IPS DF 4.7 (cell line): ENCODE measurements around the gene MROH8.
A peak's percentile ranks its signal among the peaks of the same experiment; 100 is the strongest.
"Not testable (repeated sequence)": the region's sequence is repeated elsewhere in the genome, so short reads cannot be mapped to it uniquely, and the experiment has no call there.

Experiments
- DNase-seq: peaks from one replicate; pipeline ENCODE4 v3.0.0-alpha.2; 2013; ENCODE audit warnings: low spot score; ENCODE audit errors: extremely low read depth

MROH8 gene

GRCh38 chr20:37095599-37096414 is 83.5 kb downstream of the MROH8 start, which contains the start of gene RBL1:
RBL1 (minus strand) TSS chr20:37095997; CDS start chr20:37095928, 69 bp downstream.
- peak; percentile 46 for DNase-seq

GRCh38 chr20:37095108-37095598 is 84.2 kb downstream of the MROH8 start:
- no peak for DNase-seq

DNA sequence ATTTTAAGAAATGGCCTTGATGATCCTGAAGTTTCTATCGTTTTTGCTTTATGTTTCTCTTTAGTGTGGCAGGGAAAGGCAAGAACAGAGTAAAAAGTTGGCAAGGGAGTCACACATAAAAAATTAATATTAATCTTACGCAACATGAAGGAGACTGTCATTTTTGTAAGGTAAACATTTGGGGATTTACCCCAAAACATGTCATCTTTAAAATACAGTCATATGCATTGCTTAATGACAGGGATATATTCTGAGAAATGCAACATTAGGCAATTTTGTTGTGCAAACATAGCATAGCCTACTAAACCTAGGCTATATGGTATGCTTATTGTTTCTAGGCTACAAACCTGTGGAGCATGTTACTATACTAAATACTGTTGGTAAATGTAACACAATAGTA is 88.9 kb downstream of the MROH8 start:
- DNase-seq: no peak

DNA sequence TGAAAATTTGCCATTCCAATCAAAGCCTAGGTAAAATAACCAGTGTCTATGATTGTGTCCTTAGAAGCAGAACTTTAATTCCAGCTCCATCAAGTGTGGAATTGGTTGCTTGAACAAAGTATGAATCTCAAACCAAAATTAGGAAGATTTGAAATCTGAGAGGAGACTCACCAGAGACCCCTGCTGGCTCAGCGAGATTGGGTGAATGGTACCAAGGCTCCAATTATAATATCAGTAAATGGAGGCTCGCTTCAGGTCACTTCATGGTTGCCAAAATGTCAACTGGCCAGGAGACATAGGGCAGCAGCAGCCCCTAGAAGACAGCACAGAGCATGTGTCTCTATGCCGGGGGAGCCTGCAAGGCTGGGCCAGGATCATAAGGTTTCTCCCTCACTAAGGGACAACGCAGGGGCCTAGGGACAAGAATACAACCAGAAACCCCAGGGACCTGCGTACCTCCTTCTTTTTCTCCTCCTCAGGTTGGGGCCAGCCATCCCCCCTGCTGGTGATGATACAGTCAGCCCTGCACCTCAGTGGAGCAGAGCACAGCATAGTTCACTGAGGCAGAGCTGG is 97.5 kb downstream of the MROH8 start:
- DNase-seq: no peak

DNA sequence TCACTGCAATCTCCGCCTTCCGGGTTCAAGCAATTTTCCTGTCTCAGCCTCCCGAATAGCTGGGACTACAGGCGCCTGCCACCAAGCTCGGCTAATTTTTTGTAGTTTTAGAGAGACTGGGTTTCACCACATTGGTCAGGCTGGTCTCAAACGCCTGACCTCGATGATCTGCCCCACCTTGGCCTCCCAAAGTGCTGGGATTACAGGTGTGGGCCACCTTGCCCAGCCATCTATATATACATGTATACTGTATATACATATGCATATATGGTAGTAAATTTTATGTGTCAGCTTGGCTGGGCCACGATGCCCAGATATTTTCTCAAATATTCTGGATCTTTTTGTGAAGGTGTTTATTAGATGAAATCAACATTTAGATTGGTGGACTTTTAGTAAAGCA is 102.3 kb downstream of the MROH8 start:
- DNase-seq: no peak

- DNase-seq: no peak
These were observed 103.2 kb downstream of the MROH8 start for GRCh38 chr20:37075932-37076685.

DNA sequence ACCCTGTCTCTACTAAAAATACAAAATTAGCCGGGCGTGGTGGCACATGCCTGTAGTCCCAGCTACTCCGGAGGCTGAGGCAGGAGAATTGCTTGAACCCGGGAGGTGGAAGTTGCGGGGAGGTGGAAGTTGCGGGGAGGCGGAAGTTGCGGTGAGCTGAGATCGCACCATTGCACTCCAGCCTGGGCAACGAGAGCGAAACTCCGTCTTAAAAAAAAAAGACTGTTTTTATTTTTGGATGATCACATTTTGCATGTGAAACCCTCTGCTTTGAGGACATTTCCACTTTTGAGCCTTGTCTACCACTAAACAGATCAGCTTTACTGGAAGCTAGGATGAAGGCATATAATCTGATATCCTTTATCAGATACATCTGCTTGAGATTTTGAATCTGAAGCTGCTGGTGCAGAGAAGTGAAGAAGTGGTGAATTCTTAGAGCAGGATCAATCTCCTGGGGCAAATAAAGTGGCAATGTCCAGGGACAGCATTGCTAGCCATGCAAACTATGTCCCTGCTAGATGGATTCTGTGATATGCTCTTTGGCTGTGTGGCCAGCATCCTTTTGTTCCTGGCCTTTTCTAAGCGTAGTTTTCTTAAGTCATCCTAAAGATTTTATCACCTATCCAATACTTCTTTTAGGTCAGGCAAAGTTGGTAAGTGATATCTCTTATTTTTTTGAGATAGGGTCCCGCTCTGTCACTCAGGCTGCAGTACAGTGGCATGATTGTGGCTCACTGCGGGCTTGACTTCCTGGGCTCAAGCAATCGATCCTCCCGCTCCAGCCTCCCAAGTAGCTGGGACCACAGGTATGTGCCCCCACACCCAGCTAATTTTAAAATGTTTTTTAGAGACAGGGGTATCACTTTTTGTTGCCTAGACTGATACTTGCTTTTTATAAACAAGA is 106.8 kb downstream of the MROH8 start:
- DNase-seq: no peak

- no peak for DNase-seq
These were observed 107.9 kb downstream of the MROH8 start for GRCh38 chr20:37071481-37071911.

- not testable (repeated sequence) for DNase-seq
These were observed 109.8 kb downstream of the MROH8 start for GRCh38 chr20:37069563-37069962.

DNA sequence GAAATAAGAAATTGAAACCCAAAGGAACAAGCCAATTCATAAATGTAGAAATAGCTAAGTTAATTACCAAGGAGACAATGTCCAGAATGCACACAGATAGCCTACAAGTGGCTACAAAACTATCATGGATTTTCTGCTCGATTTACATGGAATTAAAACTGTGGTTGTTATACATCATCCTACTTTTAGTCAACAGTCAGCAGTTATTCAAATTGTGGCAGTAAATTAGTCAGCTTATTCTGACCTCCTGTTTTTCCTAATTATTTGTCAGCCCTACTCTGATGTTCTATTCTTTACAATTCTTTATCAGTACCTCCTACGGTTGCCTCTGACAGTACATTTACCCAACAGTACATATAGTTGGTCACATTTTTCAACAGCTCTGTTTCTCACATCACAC is 113.2 kb downstream of the MROH8 start:
- DNase-seq: no peak

GRCh38 chr20:37055276-37055675 is 124.1 kb downstream of the MROH8 start:
- DNase-seq: no peak

DNA sequence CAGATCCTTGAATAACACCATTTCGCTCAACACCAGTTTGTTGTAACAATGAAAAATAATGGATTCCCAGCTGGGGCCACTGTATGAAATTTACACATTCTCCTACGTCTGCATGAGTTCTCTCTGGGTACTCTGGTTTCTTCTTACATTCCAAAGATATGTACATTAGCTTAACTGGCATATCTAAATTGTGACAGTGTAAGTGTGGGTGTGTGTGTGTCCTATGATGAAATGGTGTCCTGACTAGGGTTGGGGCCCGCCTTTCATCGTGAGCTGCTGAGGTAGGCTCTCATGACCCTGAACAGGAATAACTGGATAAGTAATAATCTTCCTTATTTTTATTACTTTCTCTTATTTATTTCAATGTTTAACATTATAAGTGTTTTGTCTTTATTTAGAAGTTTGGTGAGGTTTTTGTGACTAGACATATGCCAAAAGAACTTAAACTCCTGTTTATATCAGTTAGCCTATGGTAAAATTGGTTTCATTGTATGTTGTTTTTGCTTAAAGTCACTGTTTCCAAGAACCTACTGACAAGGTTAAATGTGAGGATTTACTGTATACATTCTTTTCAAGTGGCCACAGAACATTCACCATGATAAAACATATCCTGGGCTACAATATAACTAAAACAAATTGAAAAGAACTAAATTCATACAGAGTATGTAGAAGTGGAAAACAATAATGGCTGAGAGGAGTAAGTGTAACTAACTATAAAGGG is 126.0 kb downstream of the MROH8 start:
- DNase-seq: no peak
